HEK293 (cell line): ENCODE results near the gene IGSF9.

Experiments used
- AEBP2 ChIP-seq: fragments of 450-650 bp; formaldehyde crosslinking; IDR thresholded peaks from 2 replicates; pipeline ENCODE4 v1.5.1; 2016; ENCODE audit warnings: missing biosample characterization, missing genetic modification characterization, borderline replicate concordance
- CTCF ChIP-seq: fragments of 450-650 bp; formaldehyde crosslinking; IDR thresholded peaks from 2 replicates; pipeline ENCODE4 v1.5.1; 2016; ENCODE audit warnings: missing biosample characterization, missing genetic modification characterization
- ZBTB21 ChIP-seq: fragments of 450-650 bp; formaldehyde crosslinking; IDR thresholded peaks from 2 replicates; pipeline ENCODE4 v1.5.1; 2017; ENCODE audit warnings: missing biosample characterization, missing genetic modification characterization
- ZEB2 ChIP-seq: fragments of 450-650 bp; formaldehyde crosslinking; IDR thresholded peaks from 2 replicates; pipeline ENCODE4 v1.5.1; 2016; ENCODE audit warnings: missing biosample characterization, missing genetic modification characterization
- ZNF121 ChIP-seq: fragments of 450-650 bp; formaldehyde crosslinking; IDR thresholded peaks from 2 replicates; pipeline ENCODE4 v1.5.1; 2016; ENCODE audit warnings: missing biosample characterization, missing genetic modification characterization
- ZNF274 ChIP-seq, 2 experiments: fragments of 200-500 bp in 1 of 2; fragments of 450-650 bp in 1 of 2; sonication (Bioruptor generic) in 1 of 2; formaldehyde crosslinking in 1 of 2; IDR thresholded peaks; 2 replicates each; pipeline versions ENCODE4 v1.5.1 to v1.6.1; 2014 to 2016; ENCODE audit warnings: borderline replicate concordance in 1 of 2, inconsistent platforms in 1 of 2, low read length in 1 of 2, missing biosample characterization in 1 of 2, missing genetic modification characterization in 1 of 2
- ZNF292 ChIP-seq: fragments of 450-650 bp; formaldehyde crosslinking; IDR thresholded peaks from 2 replicates; pipeline ENCODE4 v1.5.1; 2016; ENCODE audit warnings: low read depth, missing biosample characterization, missing genetic modification characterization, borderline replicate concordance
- ZNF423 ChIP-seq: fragments of 450-650 bp; formaldehyde crosslinking; IDR thresholded peaks from 2 replicates; pipeline ENCODE4 v1.5.1; 2016; ENCODE audit warnings: missing biosample characterization, missing genetic modification characterization
- ZXDB ChIP-seq: fragments of 450-650 bp; formaldehyde crosslinking; IDR thresholded peaks from 2 replicates; pipeline ENCODE4 v1.5.1; 2016; ENCODE audit warnings: missing biosample characterization, missing genetic modification characterization

GRCh38 chr1:159944623-159945455 is 574 bp downstream of the IGSF9 start:
- no peak for TF ChIP-seq AEBP2 (tag by site-specific recombination)
- TF ChIP-seq CTCF = no peak
- no peak for TF ChIP-seq ZXDB (tag by site-specific recombination)
- TF ChIP-seq ZNF121 (tag by site-specific recombination) = no peak
- no peak for TF ChIP-seq ZEB2 (tag by site-specific recombination)
- TF ChIP-seq ZNF423 (tag by site-specific recombination) = no peak
- no peak for TF ChIP-seq ZBTB21 (tag by site-specific recombination)
- TF ChIP-seq ZNF274 (IDR thresholded peaks at IDR 0.05; ENCODE audit: low read length) = no peak
- no peak for TF ChIP-seq ZNF274 (tag by site-specific recombination; IDR thresholded peaks at IDR 0.05; ENCODE audit: borderline replicate concordance)
- TF ChIP-seq ZNF292 (tag by site-specific recombination) = no peak
